IPS-15b (cell line): Measurements from ENCODE around the gene ZFHX3.

Experiments
- H3K27me3 ChIP-seq: one replicate; pipeline ENCODE4 v1.6.1; 2013; ENCODE audit warnings: low read length; ENCODE audit not compliant: control insufficient read depth, insufficient read depth
- H3K36me3 ChIP-seq: one replicate; pipeline ENCODE4 v1.6.1; 2013; ENCODE audit warnings: low read length; ENCODE audit not compliant: control insufficient read depth, insufficient read depth
- H3K4me1 ChIP-seq: one replicate; pipeline ENCODE4 v1.6.1; 2013; ENCODE audit warnings: mild to moderate bottlenecking, low read length; ENCODE audit not compliant: control insufficient read depth, insufficient read depth
- H3K4me3 ChIP-seq: one replicate; pipeline ENCODE4 v1.5.1; 2013; ENCODE audit warnings: low read depth, low read length
- H3K9ac ChIP-seq: one replicate; pipeline ENCODE4 v1.6.1; 2013; ENCODE audit warnings: low read depth, mild to moderate bottlenecking, low read length
- H3K9me3 ChIP-seq: one replicate; pipeline ENCODE4 v1.6.1; 2013; ENCODE audit warnings: mild to moderate bottlenecking, low read length; ENCODE audit not compliant: control insufficient read depth, insufficient read depth

ZFHX3 gene

GRCh38 chr16:73051961-73052360 lies 4.0 kb upstream of the ZFHX3 start:
- no peaks in the 10 kb centered on the region for H3K36me3 ChIP-seq
- H3K9ac ChIP-seq = no peak overlapping the region
- H3K4me1 ChIP-seq = peaks cover 49% of the 10 kb centered on the region
- no peaks in the 10 kb centered on the region for H3K9me3 ChIP-seq
- no peak overlapping the region for H3K4me3 ChIP-seq
- peaks cover 82% of the 10 kb centered on the region for H3K27me3 ChIP-seq

GRCh38 chr16:73051226-73051625 lies 3.3 kb upstream of the ZFHX3 start:
- Histone ChIP-seq H3K36me3 (no peaks in the 10 kb centered on the region), H3K27me3 (peaks cover 82% of the 10 kb centered on the region), H3K4me3 (no peak overlapping the region), H3K9me3 (no peaks in the 10 kb centered on the region), H3K9ac (no peak overlapping the region), H3K4me1 (peaks cover 48% of the 10 kb centered on the region)

GRCh38 chr16:73050201-73051099 lies 2.5 kb upstream of the ZFHX3 start:
- H3K27me3 ChIP-seq = peaks cover 82% of the 10 kb centered on the region
- peaks cover 48% of the 10 kb centered on the region for H3K4me1 ChIP-seq

DNA sequence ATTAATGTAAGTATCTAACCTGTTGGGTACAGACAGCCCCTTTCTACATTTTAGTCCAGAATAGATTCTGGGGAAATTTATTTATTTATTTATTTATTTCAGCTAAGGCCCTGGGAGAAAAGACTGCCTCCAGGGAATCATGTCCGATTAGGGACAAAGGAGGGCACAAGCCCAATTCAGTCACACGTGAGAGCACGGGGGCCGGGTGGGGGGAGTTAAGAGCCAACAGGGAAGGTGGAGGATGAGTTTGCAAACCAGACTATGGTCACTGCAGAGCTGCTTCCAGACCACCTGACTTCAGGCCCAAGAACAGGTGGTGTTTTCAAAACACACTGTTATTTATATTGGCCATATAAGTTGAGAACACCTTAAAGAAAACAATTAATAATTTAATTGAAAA lies 1.6 kb upstream of the ZFHX3 start:
- peaks cover 82% of the 10 kb centered on the region for H3K27me3 ChIP-seq
- peak overlapping the region; percentile 50 for H3K4me3 ChIP-seq
- no peaks in the 10 kb centered on the region for H3K36me3 ChIP-seq
- H3K9ac ChIP-seq = no peak overlapping the region
- H3K4me1 ChIP-seq = peaks cover 43% of the 10 kb centered on the region
- no peaks in the 10 kb centered on the region for H3K9me3 ChIP-seq

More at GRCh38 chr16:73050201-73051099, 2.5 kb upstream of the ZFHX3 start:
- H3K36me3 ChIP-seq = no peaks in the 10 kb centered on the region
- H3K9ac ChIP-seq = no peak overlapping the region
- no peaks in the 10 kb centered on the region for H3K9me3 ChIP-seq
- H3K4me3 ChIP-seq = peak overlapping the region; percentile 50

GRCh38 chr16:73049091-73049490 lies 1.2 kb upstream of the ZFHX3 start:
- Histone ChIP-seq H3K4me1 (peaks cover 44% of the 10 kb centered on the region), H3K27me3 (peaks cover 83% of the 10 kb centered on the region), H3K4me3 (peak overlapping the region; percentile 50), H3K9ac (no peak overlapping the region), H3K9me3 (no peaks in the 10 kb centered on the region), H3K36me3 (no peaks in the 10 kb centered on the region)

DNA sequence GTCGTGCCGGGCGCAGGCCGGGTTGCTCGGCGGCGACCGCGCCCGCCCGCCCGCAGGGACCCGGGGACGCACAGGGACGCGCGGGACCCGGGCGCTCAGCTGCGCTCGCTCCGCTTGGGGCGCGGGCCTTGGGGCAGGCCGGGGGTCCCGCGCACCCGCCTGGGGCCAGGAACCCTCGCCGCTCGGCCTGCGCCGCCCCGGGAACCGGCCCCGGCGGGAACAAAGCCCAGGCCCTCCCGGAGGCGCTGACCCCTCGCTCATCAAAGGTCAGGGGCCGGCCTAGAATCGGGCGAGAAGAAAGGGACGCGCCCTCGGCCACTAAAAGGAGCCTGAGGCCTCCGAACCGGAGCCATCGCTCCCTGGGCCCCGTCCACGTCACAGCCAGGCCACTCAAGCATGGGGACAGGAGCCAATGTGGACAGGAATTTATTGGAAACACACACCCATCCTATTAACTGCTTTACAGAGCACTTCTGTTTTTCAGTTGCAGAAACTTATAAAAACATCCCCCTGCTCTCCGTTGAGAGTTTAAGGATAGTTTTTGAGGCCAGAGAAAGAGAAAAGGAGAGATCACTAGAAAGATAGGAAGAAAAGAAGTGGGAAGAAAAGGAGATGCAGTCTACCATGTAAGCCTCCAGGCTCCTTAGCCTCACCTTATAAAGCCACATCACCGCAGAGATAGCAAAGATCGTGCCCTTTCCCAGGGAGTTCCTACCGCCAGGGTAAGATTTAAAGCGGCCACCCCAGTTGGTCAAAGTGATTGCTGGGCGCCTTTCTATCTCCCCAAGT lies 558 bp upstream of the ZFHX3 start:
- H3K36me3 ChIP-seq = no peaks in the 10 kb centered on the region
- H3K9me3 ChIP-seq = no peaks in the 10 kb centered on the region
- peaks cover 48% of the 10 kb centered on the region for H3K4me1 ChIP-seq
- H3K4me3 ChIP-seq = peak overlapping the region; percentile 50
- H3K9ac ChIP-seq = no peak overlapping the region
- H3K27me3 ChIP-seq = peaks cover 87% of the 10 kb centered on the region

GRCh38 chr16:73047221-73047535 lies 750 bp downstream of the ZFHX3 start:
- no peak overlapping the region for H3K9ac ChIP-seq

DNA sequence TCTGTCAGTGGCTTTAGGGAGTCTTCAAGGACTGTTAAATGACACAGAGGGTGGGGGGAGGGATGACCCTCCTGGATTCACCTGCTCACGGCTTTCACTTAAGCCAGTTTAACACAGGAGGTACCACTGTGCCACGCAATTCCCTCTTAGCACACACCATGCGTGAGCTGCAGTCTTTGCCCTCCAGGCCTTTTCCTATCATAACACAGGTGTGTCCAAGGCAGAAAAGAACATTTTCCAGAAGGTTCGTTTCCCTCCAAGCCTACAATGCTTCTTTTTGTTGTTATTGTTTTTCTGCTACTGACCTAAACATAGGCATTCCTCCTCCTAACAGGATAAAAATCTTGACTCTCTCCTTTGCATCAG lies 1.1 kb downstream of the ZFHX3 start:
- no peak overlapping the region for H3K9ac ChIP-seq
- H3K9me3 ChIP-seq = no peaks in the 10 kb centered on the region
- peaks cover 38% of the 10 kb centered on the region for H3K4me1 ChIP-seq
- no peak overlapping the region for H3K4me3 ChIP-seq
- H3K27me3 ChIP-seq = peaks cover 91% of the 10 kb centered on the region
- H3K36me3 ChIP-seq = no peaks in the 10 kb centered on the region

More at GRCh38 chr16:73047221-73047535, 750 bp downstream of the ZFHX3 start:
- H3K4me3 ChIP-seq = peak overlapping the region; percentile 31
- no peaks in the 10 kb centered on the region for H3K36me3 ChIP-seq
- peaks cover 42% of the 10 kb centered on the region for H3K4me1 ChIP-seq
- H3K9me3 ChIP-seq = no peaks in the 10 kb centered on the region
- peaks cover 91% of the 10 kb centered on the region for H3K27me3 ChIP-seq

- Histone ChIP-seq H3K4me3 (no peak overlapping the region), H3K9ac (no peak overlapping the region), H3K27me3 (peaks cover 91% of the 10 kb centered on the region), H3K36me3 (no peaks in the 10 kb centered on the region), H3K4me1 (peaks cover 34% of the 10 kb centered on the region), H3K9me3 (no peaks in the 10 kb centered on the region)
Observed at GRCh38 chr16:73046202-73046848, 1.6 kb downstream of the ZFHX3 start.

GRCh38 chr16:73043828-73044467 lies 4.0 kb downstream of the ZFHX3 start:
- Histone ChIP-seq H3K4me1 (peaks cover 47% of the 10 kb centered on the region), H3K27me3 (peaks cover 83% of the 10 kb centered on the region), H3K4me3 (no peak overlapping the region), H3K36me3 (no peaks in the 10 kb centered on the region), H3K9ac (no peak overlapping the region), H3K9me3 (no peaks in the 10 kb centered on the region)

DNA sequence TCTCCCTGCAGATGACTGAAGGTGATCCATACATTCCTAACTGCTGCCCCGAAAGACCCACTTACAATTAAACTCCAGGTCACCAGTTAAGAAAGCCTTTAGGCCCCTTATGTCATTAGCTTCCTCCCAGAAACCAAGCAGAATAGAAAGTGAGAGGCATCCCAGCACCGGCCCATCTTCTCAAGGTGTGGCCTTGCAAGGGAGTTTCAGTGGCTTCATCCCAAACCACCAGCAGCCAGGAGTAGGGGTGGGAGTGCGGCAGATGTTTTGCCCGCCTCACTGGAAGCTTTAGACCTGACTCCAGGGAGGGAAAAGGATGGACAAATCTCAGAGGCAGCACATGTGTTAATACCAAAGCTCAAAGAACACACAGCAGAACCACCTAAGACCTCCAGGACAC lies 5.1 kb downstream of the ZFHX3 start:
- peaks cover 89% of the 10 kb centered on the region for H3K27me3 ChIP-seq
- no peaks in the 10 kb centered on the region for H3K36me3 ChIP-seq
- no peak overlapping the region for H3K9ac ChIP-seq
- no peaks in the 10 kb centered on the region for H3K9me3 ChIP-seq
- H3K4me1 ChIP-seq = peaks cover 47% of the 10 kb centered on the region
- H3K4me3 ChIP-seq = no peak overlapping the region
